EL (cell line): Measurements from ENCODE around the gene FAM153A.
"Not testable (repeated sequence)": the region's sequence is repeated elsewhere in the genome, so short reads cannot be mapped to it uniquely, and the experiment has no call there.

Experiments used
- DNase-seq: peaks from one replicate; pipeline ENCODE4 v3.0.0-alpha.2; 2016

Gene FAM153A

DNA sequence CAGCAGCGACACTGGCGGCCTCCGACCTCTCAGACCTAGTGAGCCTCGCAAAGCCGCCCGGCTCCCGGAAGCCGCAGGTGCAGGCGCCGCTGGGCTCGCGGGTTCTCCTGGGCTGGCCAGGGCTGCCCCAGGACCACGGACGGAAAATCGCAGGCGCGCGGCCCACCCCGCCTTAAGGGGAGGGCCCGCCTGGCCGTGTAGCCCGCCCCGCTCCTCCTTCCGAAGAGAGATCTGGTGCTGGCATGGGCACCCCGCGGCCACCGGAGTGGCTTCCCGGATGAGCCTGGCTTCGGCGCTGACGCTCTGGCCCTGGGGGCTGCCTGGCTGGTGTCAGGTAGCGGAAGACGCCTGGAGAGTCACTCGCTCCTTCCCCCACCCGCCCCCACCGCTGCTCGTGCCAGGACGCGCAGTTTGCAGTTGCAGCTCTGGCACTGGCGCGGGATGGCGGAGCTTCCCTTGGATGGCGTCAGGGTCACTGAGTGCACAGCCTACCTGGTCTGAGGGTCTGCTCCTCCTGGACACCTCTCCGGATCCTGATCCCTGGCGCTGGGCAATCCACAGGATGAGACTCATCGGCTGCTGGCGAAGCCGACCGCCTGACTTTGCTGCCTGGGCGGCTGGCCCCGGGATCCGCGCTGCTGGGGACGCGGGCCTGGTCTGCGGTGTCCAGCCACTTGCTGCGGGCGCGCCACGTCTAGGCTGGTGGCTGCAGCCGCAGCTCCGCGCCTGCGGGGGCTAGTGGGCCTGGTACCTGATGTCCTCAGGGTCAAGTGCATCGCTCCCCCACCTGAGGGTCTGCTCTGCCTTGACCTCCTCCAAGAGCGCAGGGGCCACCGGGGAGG, at the start of gene FAM153A:
FAM153A (minus strand) TSS at position 108 of the 842 bp plus-strand sequence.
- DNase-seq = not testable (repeated sequence)

DNA sequence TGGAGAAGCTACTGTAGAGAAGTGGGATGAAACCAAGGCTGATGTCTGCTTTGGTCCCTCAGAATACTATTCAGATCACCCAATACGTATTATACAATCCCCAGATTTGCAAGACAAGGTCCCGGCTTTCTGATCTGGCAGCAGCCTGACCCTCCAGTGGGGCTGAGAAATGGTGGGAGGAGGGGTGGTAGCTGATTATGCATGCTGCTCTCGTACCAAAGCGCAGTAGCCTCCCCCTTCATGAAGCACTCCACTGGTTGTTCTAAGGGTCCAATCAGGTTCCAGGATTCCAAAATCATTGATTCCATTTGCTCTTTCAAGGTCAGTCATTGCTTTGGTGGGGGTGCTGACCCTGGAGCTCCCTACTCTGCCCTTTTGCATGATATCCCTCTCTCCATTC, 49.6 kb upstream of the FAM153A start:
- not testable (repeated sequence) for DNase-seq

DNA sequence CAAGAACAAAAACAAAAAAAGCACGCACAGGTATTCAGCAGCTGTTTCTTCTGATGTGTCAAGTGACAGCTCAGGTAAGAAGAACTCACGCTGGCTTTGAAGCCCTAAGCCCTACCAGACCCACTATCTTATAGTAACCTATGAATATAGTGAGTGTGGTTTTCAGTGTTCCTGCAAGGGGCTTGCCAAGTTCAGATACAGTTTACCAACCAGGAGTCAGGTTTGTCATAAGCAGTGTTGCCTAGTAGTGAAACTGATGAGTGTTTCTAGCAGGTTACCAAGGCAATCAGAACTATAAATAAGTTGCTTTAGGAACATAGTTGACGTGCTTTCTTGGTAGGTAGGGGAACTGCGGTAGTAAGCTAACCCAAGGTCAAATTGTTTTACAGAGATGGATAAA, 43.4 kb upstream of the FAM153A start:
- not testable (repeated sequence) for DNase-seq

- DNase-seq = not testable (repeated sequence)
Measured at GRCh38 chr5:177824776-177825175, 42.1 kb upstream of the FAM153A start.

DNA sequence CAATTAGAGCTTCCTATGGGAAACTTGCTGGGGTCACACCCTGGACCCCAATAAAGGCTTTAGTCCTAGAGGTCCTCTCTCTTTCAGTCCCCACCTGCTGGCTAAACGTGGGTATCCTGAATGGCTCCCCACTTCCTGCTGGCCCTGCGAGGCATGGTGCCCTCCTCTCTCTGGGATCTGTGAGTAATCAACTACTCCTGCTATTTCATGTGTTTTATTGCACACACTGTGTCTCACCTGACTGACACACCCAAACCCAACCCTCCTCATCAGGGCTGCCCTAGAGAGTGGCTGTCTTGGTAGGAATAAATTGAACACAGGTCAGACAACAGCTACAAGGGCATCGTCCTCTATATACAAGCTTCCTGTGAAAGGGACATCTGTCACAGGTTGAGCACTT, 39.8 kb upstream of the FAM153A start:
- not testable (repeated sequence) for DNase-seq

DNA sequence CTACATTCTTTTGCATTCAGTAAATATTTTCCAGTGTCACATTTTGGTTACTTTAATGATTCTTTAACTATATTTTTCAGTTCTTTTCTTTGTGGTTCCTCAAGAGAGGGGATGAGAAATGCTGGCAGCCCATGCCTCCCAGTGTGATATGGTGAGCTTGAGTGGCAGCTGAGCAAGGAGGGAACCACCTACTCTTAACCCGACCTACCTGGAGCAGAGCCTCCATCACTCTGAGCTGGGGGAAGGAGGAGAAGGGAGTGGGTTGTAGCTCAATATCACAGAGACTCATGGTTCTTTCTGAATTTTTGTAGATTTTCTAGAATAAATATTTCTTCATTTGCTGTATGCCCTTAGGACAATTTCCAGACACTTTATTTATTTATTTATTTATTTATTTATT, 37.0 kb upstream of the FAM153A start:
- DNase-seq = not testable (repeated sequence)

- DNase-seq = not testable (repeated sequence)
Measured at GRCh38 chr5:177812814-177813425, 30.2 kb upstream of the FAM153A start.

GRCh38 chr5:177812160-177812743, 29.6 kb upstream of the FAM153A start:
- DNase-seq = not testable (repeated sequence)

DNA sequence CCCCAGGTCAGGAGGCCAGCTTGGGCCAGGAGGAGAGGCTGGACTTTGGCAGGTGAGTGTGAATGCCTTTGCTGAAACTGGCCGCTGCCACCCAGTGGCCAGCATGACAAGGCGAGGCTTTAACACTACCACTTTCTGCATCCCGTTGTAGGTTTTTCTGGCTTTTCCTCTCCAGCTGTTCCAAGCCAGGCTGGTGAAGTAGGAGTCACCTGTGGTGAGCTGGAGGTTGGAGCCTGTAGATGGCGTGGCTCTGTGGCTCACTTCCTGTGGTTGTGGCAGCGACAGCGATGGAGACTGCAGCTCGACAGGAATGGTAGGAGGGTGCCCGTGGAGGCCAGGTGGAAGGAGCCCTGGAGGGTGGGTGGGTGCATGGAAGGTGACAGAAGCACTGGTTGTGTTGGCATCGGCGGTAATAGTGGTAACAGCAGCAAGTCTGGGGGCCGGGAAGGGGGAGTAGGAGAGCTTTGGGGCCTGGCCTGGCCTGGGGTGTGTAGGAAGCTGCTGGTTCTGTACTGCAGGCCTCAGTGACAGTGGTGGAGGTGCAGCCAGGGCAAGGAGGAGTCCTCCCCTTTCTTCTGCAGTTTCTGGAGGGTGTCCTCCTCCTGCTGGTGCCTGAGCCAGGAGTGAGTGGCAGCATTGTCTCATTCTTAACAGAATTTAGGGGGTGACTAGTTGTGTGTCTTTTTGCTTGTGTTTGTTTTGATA, 26.7 kb upstream of the FAM153A start:
- not testable (repeated sequence) for DNase-seq

DNA sequence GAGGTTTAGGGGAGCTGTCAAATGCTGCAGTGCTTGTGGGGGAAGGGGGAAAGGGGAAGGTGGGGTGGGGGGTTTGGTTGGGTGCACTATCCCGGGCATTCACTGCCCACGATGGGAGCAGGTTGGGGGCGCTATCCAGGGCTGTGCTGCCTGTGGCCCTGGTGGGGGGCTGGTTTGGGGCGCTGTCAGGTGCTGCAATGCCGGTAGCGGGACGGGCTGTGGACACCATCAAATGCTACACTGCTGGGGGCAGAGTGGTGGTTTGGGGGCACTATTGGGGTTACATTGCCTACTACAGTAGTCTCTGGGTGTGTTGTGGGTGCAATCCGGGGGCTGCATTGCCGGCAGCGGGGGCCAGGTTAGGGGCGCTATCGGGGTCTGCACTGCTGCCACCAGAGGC, 25.7 kb upstream of the FAM153A start:
- DNase-seq = not testable (repeated sequence)

DNA sequence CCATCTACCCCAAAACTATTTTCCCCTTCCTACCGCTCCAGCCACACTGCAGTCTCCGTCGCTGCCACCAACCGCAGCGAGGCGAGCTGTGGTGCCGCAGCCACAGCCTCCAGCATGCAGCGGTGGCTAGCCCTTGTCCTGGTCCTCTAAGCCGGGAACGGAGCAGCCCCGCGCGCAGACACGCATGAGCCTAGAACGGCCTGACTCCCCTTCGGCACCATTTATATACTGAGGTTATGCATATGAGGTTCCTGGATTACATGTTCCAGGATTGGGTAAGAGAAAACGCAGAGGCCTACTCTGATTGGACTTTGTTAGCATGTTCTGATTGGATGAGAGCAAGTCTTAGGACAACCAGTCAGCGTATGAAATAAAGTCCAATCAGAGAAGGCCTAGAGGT, 24.6 kb upstream of the FAM153A start:
- DNase-seq = not testable (repeated sequence)

DNA sequence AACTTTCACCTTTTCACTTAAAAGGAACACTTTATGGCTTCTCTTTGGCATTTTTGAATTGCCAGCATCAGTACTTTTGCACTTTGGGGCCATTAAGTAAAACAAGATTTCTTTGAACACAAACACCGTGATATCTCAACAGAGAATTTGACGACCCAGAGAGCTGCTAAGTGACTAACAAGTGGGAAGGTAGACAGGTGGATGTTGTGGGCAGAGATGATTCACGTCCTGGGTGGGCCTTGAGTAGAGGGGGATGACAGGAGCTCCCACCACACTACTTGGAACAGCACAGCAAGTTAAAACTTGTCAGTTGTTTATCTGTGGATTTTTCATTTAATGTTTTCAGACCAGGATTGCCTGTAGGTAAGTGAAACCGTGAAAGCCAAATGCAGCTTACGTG, 18.7 kb upstream of the FAM153A start:
- DNase-seq = not testable (repeated sequence)

- not testable (repeated sequence) for DNase-seq
Measured at GRCh38 chr5:177798237-177798840, 15.6 kb upstream of the FAM153A start.

DNA sequence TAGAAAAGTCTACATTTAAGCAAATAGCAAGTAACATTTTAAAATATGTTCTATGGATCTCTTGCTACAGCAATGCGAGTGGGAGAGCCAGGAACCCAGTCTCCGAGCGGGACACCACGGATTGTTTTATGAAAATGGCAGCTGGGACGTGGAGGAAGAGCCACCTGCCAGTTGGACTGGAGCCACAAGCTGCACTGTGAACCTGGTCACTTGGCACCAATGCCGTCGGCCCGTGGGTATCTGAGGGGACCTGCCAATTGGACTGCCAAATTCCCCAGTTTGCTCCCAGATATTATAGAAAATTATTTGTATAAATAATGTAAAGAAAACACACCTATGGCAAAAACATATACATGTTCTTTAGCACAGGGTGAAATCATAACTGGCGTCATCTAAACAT, 10.6 kb upstream of the FAM153A start:
- not testable (repeated sequence) for DNase-seq

DNA sequence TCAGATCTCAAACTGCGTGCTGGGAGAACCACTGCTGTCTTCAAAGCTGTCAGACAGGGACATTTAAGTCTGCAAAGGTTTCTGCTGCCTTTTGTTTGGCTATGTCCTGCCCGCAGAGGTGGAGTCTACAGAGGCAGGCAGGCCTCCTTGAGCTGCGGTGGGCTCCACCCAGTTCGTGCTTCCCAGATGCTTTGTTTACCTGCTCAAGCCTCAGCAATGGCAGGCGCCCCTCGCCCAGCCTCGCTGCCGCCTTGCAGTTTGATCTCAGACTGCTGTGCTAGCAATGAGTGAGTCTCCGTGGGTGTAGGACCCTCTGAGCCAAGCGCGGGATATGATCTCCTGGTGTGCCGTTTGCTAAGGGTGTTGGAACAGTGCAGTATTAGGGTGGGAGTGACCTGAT, 8.9 kb upstream of the FAM153A start:
- not testable (repeated sequence) for DNase-seq

DNA sequence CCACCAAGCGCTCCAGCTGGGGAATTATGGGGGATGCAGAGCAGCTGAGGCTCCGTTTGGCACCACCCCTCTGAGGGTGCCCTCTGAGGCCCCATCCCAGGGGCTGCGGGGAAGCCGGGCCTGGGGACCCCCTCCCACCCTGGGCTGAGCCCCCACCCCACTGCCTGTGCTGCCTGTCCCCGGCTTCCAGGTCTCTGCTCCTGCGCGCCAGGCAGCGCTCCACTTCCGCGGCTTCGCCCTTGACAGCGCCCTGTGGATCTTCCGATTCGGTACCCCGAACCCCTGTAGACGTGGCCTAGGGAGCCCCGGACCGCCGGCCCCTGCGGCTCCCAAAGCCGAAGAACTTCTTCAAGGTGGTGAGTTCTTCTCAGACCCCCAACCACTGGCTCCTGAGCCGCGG, 530 bp downstream of the FAM153A start:
- DNase-seq = not testable (repeated sequence)

DNA sequence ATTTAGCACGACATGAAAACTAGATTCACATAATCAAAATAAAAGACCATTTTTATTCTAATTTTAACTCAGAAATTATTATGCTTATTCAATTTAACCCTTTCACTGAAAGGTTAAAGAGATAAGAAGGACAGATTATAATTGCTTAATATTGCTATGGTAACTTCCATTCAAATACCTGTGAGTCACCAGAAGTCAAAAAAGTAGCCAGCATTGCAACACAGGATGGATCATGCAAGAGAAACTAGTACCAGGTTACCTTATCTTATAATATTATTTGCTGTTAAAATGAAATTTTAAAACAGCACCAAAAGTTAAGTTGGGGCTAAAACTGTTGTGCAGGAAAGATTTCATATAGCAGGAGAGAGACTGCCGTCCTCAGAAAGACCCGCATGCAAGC, 11.5 kb downstream of the FAM153A start:
- DNase-seq = not testable (repeated sequence)

GRCh38 chr5:177770646-177771045, 12.1 kb downstream of the FAM153A start:
- DNase-seq = not testable (repeated sequence)

DNA sequence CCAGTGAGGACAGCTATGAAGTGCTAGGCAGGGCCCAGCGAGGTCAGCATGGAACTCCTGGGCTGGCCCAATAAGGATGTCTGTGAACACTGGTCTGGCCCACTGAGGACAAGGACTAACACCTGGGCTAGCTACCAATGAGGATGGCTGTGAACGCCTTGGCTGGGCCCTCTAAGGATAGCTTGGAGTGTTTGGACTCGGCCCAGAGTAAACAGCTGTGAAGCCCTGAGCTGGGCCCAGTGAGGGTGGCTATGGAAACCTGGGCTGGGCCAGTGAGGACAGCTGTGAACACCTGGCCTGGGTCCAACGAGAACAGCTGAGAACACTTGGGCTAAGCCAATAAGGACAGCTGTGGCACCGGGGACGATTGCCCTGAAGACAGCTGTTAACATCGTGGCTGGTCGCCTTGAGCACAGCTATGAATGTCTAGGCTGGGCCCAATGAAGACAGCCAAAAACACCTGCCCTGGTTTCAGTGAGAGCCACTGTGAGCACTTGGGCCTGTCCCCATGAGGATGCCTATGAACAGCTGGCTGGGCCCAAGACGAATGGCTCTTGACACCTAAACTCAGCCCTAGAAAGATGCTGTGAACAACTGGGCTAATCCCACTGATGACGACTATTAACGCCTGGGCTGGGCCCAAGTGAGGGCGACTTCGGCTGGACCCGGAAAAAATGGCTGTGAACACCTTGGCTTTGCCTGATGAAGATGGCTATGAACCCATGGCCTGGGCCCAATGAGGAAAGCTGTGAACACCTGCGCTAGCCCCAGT, 18.8 kb downstream of the FAM153A start:
- not testable (repeated sequence) for DNase-seq

- not testable (repeated sequence) for DNase-seq
Measured at GRCh38 chr5:177760954-177761353, 21.7 kb downstream of the FAM153A start.

GRCh38 chr5:177747354-177747753, 35.3 kb downstream of the FAM153A start:
- DNase-seq = not testable (repeated sequence)

GRCh38 chr5:177724858-177725257, 57.8 kb downstream of the FAM153A start:
- DNase-seq = not testable (repeated sequence)
